CD14-positive monocyte (primary cell): ENCODE measurements around the gene PTPRN2. TPM values are rescaled to one million over a fixed set of nuclear protein-coding genes. Genes with fewer than 3 reads are reported as not detected.

Experiments used
- DNase-seq, 3 donors: peaks; one replicate each; pipeline ENCODE4 v3.0.0-alpha.2; 2011 to 2022
- H2AFZ ChIP-seq: 2 replicates; pipeline ENCODE4 v1.6.0; 2012; ENCODE audit warnings: mild to moderate bottlenecking, low read depth, low read length, inconsistent platforms; ENCODE audit not compliant: insufficient read depth, poor library complexity, severe bottlenecking
- H3K27ac ChIP-seq, 2 donors: 1 replicate in 1 of 2; 2 replicates in 1 of 2; pipeline ENCODE4 v1.5.1; 2012 to 2013; ENCODE audit warnings: low read length in 2 of 2, control low read depth in 1 of 2, inconsistent platforms in 1 of 2, low read depth in 1 of 2, mild to moderate bottlenecking in 1 of 2
- H3K27me3 ChIP-seq, 2 donors: one replicate each; pipeline versions ENCODE4 v1.6.0 to v1.6.1; 2011 to 2013; ENCODE audit warnings: low read length in 2 of 2; ENCODE audit not compliant: control insufficient read depth in 2 of 2, insufficient read depth in 2 of 2
- H3K36me3 ChIP-seq, 2 donors: replicated peaks in 1 of 2; 1 replicate in 1 of 2; 2 replicates in 1 of 2; pipeline versions ENCODE4 v1.5.1 to v1.6.1; 2012 to 2013; ENCODE audit warnings: low read length in 2 of 2, control low read depth in 1 of 2, inconsistent platforms in 1 of 2, mild to moderate bottlenecking in 1 of 2; ENCODE audit not compliant: insufficient read depth in 2 of 2, control insufficient read depth in 1 of 2
- H3K4me1 ChIP-seq, 2 donors: 1 replicate in 1 of 2; 2 replicates in 1 of 2; pipeline versions ENCODE4 v1.5.1 to v1.6.1; 2012 to 2013; ENCODE audit warnings: low read length in 2 of 2, control low read depth in 1 of 2, inconsistent platforms in 1 of 2, mild to moderate bottlenecking in 1 of 2, moderate library complexity in 1 of 2; ENCODE audit not compliant: insufficient read depth in 2 of 2, control insufficient read depth in 1 of 2
- H3K4me2 ChIP-seq: replicated peaks from 2 replicates; pipeline ENCODE3; 2012; ENCODE audit warnings: low read length, moderate library complexity, mild to moderate bottlenecking; ENCODE audit not compliant: poor library complexity, severe bottlenecking; ENCODE audit errors: extremely low read depth
- H3K4me3 ChIP-seq, 3 experiments: fragments of 200-600 bp in 1 of 3; sonication (generic) in 1 of 3; replicated peaks in 1 of 3; 1 replicate in 2 of 3; 2 replicates in 1 of 3; pipeline ENCODE4 v1.5.1; 2011 to 2013; ENCODE audit warnings: low read length in 3 of 3, mild to moderate bottlenecking in 3 of 3, control low read depth in 2 of 3, low read depth in 2 of 3, inconsistent platforms in 1 of 3, moderate library complexity in 1 of 3
- H3K79me2 ChIP-seq: 2 replicates; pipeline ENCODE4 v1.6.0; 2012; ENCODE audit warnings: mild to moderate bottlenecking, control low read depth, inconsistent platforms, low read length, moderate library complexity; ENCODE audit not compliant: insufficient read depth
- H3K9ac ChIP-seq: 2 replicates; pipeline ENCODE4 v1.6.0; 2017; ENCODE audit warnings: low read length, mild to moderate bottlenecking; ENCODE audit not compliant: insufficient read depth, poor library complexity, severe bottlenecking
- H3K9me3 ChIP-seq, 2 donors: replicated peaks in 1 of 2; 1 replicate in 1 of 2; 2 replicates in 1 of 2; pipeline versions ENCODE4 v1.5.1 to v1.6.1; 2012 to 2013; ENCODE audit warnings: low read length in 2 of 2, control low read depth in 1 of 2; ENCODE audit not compliant: control insufficient read depth in 1 of 2, insufficient read depth in 1 of 2
- H4K20me1 ChIP-seq: 2 replicates; pipeline ENCODE4 v1.6.0; 2012; ENCODE audit warnings: mild to moderate bottlenecking, low read length, control low read depth, moderate library complexity; ENCODE audit not compliant: insufficient read depth
- H3K27ac Mint-ChIP-seq, 7 donors: one replicate each; pipeline ENCODE4 v1.8.0; 2020; ENCODE audit warnings: mild to moderate bottlenecking in 7 of 7, mixed read lengths in 7 of 7, moderate library complexity in 6 of 7, inconsistent platforms in 2 of 7
- H3K27me3 Mint-ChIP-seq, 3 donors: one replicate each; pipeline ENCODE4 v1.8.0; 2021 to 2022; ENCODE audit warnings: low read depth in 3 of 3, mild to moderate bottlenecking in 3 of 3, mixed read lengths in 3 of 3, moderate library complexity in 3 of 3, inconsistent platforms in 1 of 3
- H3K36me3 Mint-ChIP-seq, 2 donors: one replicate each; pipeline ENCODE4 v1.8.0; 2020; ENCODE audit warnings: mixed read lengths in 2 of 2, inconsistent platforms in 1 of 2, mild to moderate bottlenecking in 1 of 2
- H3K4me1 Mint-ChIP-seq: one replicate; pipeline ENCODE4 v1.8.0; 2020; ENCODE audit warnings: mild to moderate bottlenecking, mixed read lengths
- H3K4me3 Mint-ChIP-seq, 2 donors: one replicate each; pipeline ENCODE4 v1.8.0; 2020; ENCODE audit warnings: mild to moderate bottlenecking in 2 of 2, mixed read lengths in 2 of 2, moderate library complexity in 1 of 2
- H3K9me3 Mint-ChIP-seq, 7 donors: one replicate each; pipeline ENCODE4 v1.8.0; 2020 to 2022; ENCODE audit warnings: mixed read lengths in 7 of 7, mild to moderate bottlenecking in 6 of 7, moderate library complexity in 6 of 7, inconsistent platforms in 2 of 7
- CTCF ChIP-seq: fragments of 200-600 bp; IDR thresholded peaks from one replicate; pipeline ENCODE4 v1.8.0; 2022; ENCODE audit warnings: antibody characterized with exemption, mild to moderate bottlenecking
- WGBS: methylation state at CpG from one replicate; pipeline ENCODE4 v1.1.5; 2013; ENCODE audit warnings: missing lambda C conversion rate; ENCODE audit not compliant: insufficient coverage; 5-methylcytosine and 5-hydroxymethylcytosine counted together
- intact Hi-C, 2 donors: fragments of 100-400 bp; cut with micrococcal nuclease; formaldehyde crosslinking; loops; one replicate each; pipeline versions ENCODE4 v1.15.0 to v1.15.1; 2023
- polyA plus RNA-seq, 3 donors: library from polyadenylated mRNA; depleted of rRNA in 1 of 3; unstranded in 2 of 3; stranded (reverse) in 1 of 3; fragments of 300-500 nt in 2 of 3; fragments of >200 nt in 1 of 3; fragmentation: Illumina TruSeq in 2 of 3; gene quantifications; 1 replicate in 2 of 3; 2 replicates in 1 of 3; pipeline ENCODE4 v1.2.3, GENCODE V29; 2012 to 2021

The PTPRN2 gene
- polyA plus RNA-seq, 3 donors, result 0.25 to 1.4 (median 0.97) TPM

GRCh38 chr7:157687845-157688532 lies 899.6 kb downstream of the PTPRN2 start:
- Histone ChIP-seq H3K27me3 (peaks cover 54 to 81% of the 10 kb centered on the region in 2 donors), H3K27ac (no peak overlapping the region), H3K4me2 (no peak overlapping the region), H2AFZ (no peak overlapping the region), H3K9ac (no peak overlapping the region), H3K79me2 (no peaks in the 10 kb centered on the region), H3K9me3 (peaks cover 0 to 12% of the 10 kb centered on the region in 2 donors), H4K20me1 (no peaks in the 10 kb centered on the region), H3K4me3 (no peak overlapping the region), H3K4me1 (no peaks in the 10 kb centered on the region), H3K36me3 (no peaks in the 10 kb centered on the region)
- Mint-ChIP-seq H3K27ac (no peak overlapping the region), H3K36me3 (peaks cover 0 to 1% of the 10 kb centered on the region in 2 donors), H3K9me3 (peaks cover 0 to 14% (median 3%) of the 10 kb centered on the region in 7 donors), H3K27me3 (peaks cover 65 to 96% (median 80%) of the 10 kb centered on the region in 3 donors), H3K4me3 (peak overlapping the region in 1 of 2 donors; percentile 78), H3K4me1 (no peaks in the 10 kb centered on the region)
- no peak for TF ChIP-seq CTCF
- intact Hi-C loops, result no loop called here
- 3% methylated on average over 5 of the region's 9 CpGs for WGBS
- no peak for DNase-seq

GRCh38 chr7:157687158-157687557 lies 900.5 kb downstream of the PTPRN2 start:
- H3K9ac ChIP-seq, result no peak overlapping the region
- H2AFZ ChIP-seq, result no peak overlapping the region
- peaks cover 0 to 1% of the 10 kb centered on the region in 2 donors for H3K36me3 Mint-ChIP-seq
- H3K9me3 Mint-ChIP-seq, result peaks cover 0 to 14% (median 3%) of the 10 kb centered on the region in 7 donors
- 33% methylated on average over 3 of the region's 5 CpGs for WGBS
- H3K4me1 ChIP-seq, result no peaks in the 10 kb centered on the region
- no peak for DNase-seq
- no peaks in the 10 kb centered on the region for H4K20me1 ChIP-seq
- H3K27ac ChIP-seq, result no peak overlapping the region
- peak overlapping the region in 1 of 2 donors; percentile 76 for H3K4me3 Mint-ChIP-seq
- H3K4me3 ChIP-seq, result no peak overlapping the region
- TF ChIP-seq CTCF, result no peak
- intact Hi-C loops, result no loop called here
- H3K4me1 Mint-ChIP-seq, result no peaks in the 10 kb centered on the region
- no peak overlapping the region for H3K27ac Mint-ChIP-seq
- peaks cover 60 to 81% of the 10 kb centered on the region in 2 donors for H3K27me3 ChIP-seq
- H3K27me3 Mint-ChIP-seq, result peaks cover 67 to 96% (median 82%) of the 10 kb centered on the region in 3 donors
- H3K36me3 ChIP-seq, result no peaks in the 10 kb centered on the region
- H3K4me2 ChIP-seq, result no peak overlapping the region
- peaks cover 0 to 17% of the 10 kb centered on the region in 2 donors for H3K9me3 ChIP-seq
- H3K79me2 ChIP-seq, result no peaks in the 10 kb centered on the region
